ENCODE data around the gene TMIE.

- TF ChIP-seq SIN3A (IDR thresholded peaks at IDR 0.05; ENCODE audit: borderline replicate concordance, low read depth, low read length) (no peak), POLR2AphosphoS2 (IDR thresholded peaks at IDR 0.05; ENCODE audit: low read depth, low read length) (no peak), MED13 (CRISPR knock-in tag; IDR thresholded peaks at IDR 0.05) (no peak), POLR2A (IDR thresholded peaks at IDR 0.05; ENCODE audit: insufficient read depth in 1 of 2, low read depth in 2 of 2, low read length in 2 of 2) (no peak), FOXK1 (CRISPR knock-in tag; IDR thresholded peaks at IDR 0.05; ENCODE audit: borderline replicate concordance, low read depth) (no peak), ZBTB44 (CRISPR knock-in tag; IDR thresholded peaks at IDR 0.05) (no peak), EP300 (IDR thresholded peaks at IDR 0.05; ENCODE audit: low read depth in 2 of 2, low read length in 2 of 2) (no peak), EP300 (CRISPR knock-in tag; IDR thresholded peaks at IDR 0.05; ENCODE audit: borderline replicate concordance) (no peak), CTCF (CRISPR knock-in tag; IDR thresholded peaks at IDR 0.05) (no peak), PHF21A (CRISPR knock-in tag; IDR thresholded peaks at IDR 0.05) (no peak), ETV6 (CRISPR knock-in tag; conservative IDR thresholded peaks at IDR 0.05) (no peak), SETDB1 (CRISPR knock-in tag; IDR thresholded peaks at IDR 0.05; ENCODE audit: borderline replicate concordance) (no peak)
These were observed at the start of gene TMIE for GRCh38 chr3:46701181-46701939.
